Embryonic facial prominence (tissue), 1 donor: ENCODE results near the gene RFX5.

ENCODE experiments used
- DNase-seq: peaks from one replicate; pipeline ENCODE4 v3.0.0-alpha.2; 2016; ENCODE audit errors: extremely low spot score

The RFX5 gene

GRCh38 chr1:151325231-151325630 lies 21.8 kb downstream of the RFX5 start:
- no peak for DNase-seq

- DNase-seq = no peak
These were observed 22.6 kb downstream of the RFX5 start for GRCh38 chr1:151324390-151324930.

GRCh38 chr1:151318975-151319374 lies 28.1 kb downstream of the RFX5 start:
- DNase-seq = no peak

GRCh38 chr1:151315565-151316235 lies 31.4 kb downstream of the RFX5 start:
- no peak for DNase-seq

GRCh38 chr1:151314137-151314875 lies 32.7 kb downstream of the RFX5 start:
- no peak for DNase-seq

GRCh38 chr1:151313501-151313900 lies 33.6 kb downstream of the RFX5 start:
- DNase-seq = no peak

GRCh38 chr1:151312826-151313225 lies 34.2 kb downstream of the RFX5 start:
- DNase-seq = no peak

GRCh38 chr1:151312411-151312810 lies 34.6 kb downstream of the RFX5 start:
- DNase-seq = no peak

GRCh38 chr1:151311589-151312331 lies 35.3 kb downstream of the RFX5 start:
- DNase-seq = no peak

GRCh38 chr1:151311011-151311410 lies 36.0 kb downstream of the RFX5 start:
- no peak for DNase-seq

GRCh38 chr1:151309811-151310323 lies 37.2 kb downstream of the RFX5 start:
- DNase-seq = no peak

GRCh38 chr1:151294742-151295462 lies 52.1 kb downstream of the RFX5 start:
- DNase-seq = no peak

GRCh38 chr1:151293093-151293492 lies 54.0 kb downstream of the RFX5 start:
- no peak for DNase-seq

GRCh38 chr1:151292207-151293030 lies 54.6 kb downstream of the RFX5 start:
- DNase-seq = no peak

- no peak for DNase-seq
These were observed 56.2 kb downstream of the RFX5 start for GRCh38 chr1:151290709-151291303.
